HepG2 (cell line): ENCODE results near the gene ZNF513. TPM values are rescaled to one million over a fixed set of nuclear protein-coding genes. Genes with fewer than 3 reads are reported as not detected.

Source experiments
- FLYWCH1 ChIP-seq: sonication (generic); formaldehyde crosslinking; IDR thresholded peaks from 2 replicates; pipeline ENCODE4 v1.8.1; 2023; ENCODE audit warnings: mild to moderate bottlenecking, missing genetic modification reagents
- KDM2A ChIP-seq: sonication (generic); formaldehyde crosslinking; IDR thresholded peaks from 2 replicates; pipeline ENCODE4 v1.4.0; 2020; ENCODE audit warnings: low read depth, missing genetic modification reagents, borderline replicate concordance
- MAF1 ChIP-seq: sonication (generic); formaldehyde crosslinking; IDR thresholded peaks from 2 replicates; pipeline ENCODE4 v1.5.0; 2020; ENCODE audit warnings: missing genetic modification reagents, borderline replicate concordance
- MEIS2 ChIP-seq: sonication (generic); formaldehyde crosslinking; IDR thresholded peaks from 2 replicates; pipeline ENCODE4 v1.9.0; 2021; ENCODE audit warnings: mild to moderate bottlenecking, missing genetic modification reagents
- RBFOX2 ChIP-seq: fragments of 200-400 bp; formaldehyde crosslinking; IDR thresholded peaks from 2 replicates; pipeline ENCODE4 v1.6.1; 2017; ENCODE audit warnings: low read depth, mild to moderate bottlenecking, low read length
- RNF2 ChIP-seq: fragments of 450-650 bp; conservative IDR thresholded peaks from 2 replicates; pipeline ENCODE4 v1.6.1; 2016; ENCODE audit warnings: low read depth
- SP1 ChIP-seq, 2 experiments: fragments of 450-650 bp in 1 of 2; sonication (generic) in 1 of 2; formaldehyde crosslinking in 1 of 2; IDR thresholded peaks; 2 replicates each; pipeline versions ENCODE4 v1.4.0 to v1.6.1; 2016 to 2020; ENCODE audit warnings: missing genetic modification reagents in 1 of 2
- TAF15 ChIP-seq: fragments of 200-400 bp; formaldehyde crosslinking; IDR thresholded peaks from one replicate; pipeline ENCODE4 v1.6.1; 2018; ENCODE audit warnings: mild to moderate bottlenecking, low read depth, low read length; ENCODE audit not compliant: poor library complexity, severe bottlenecking
- TSC22D2 ChIP-seq: sonication (generic); formaldehyde crosslinking; IDR thresholded peaks from 2 replicates; pipeline ENCODE4 v1.5.1; 2020; ENCODE audit warnings: missing genetic modification reagents, mild to moderate bottlenecking, borderline replicate concordance
- ZFP82 ChIP-seq: sonication (generic); formaldehyde crosslinking; IDR thresholded peaks from 2 replicates; pipeline ENCODE4 v1.5.1; 2020; ENCODE audit warnings: mild to moderate bottlenecking, missing genetic modification reagents, borderline replicate concordance
- ZMYM3 ChIP-seq: sonication (generic); formaldehyde crosslinking; IDR thresholded peaks from 2 replicates; pipeline ENCODE4 v1.5.1; 2020; ENCODE audit warnings: mild to moderate bottlenecking, missing genetic modification reagents
- ZNF138 ChIP-seq: sonication (generic); formaldehyde crosslinking; IDR thresholded peaks from 2 replicates; pipeline ENCODE4 v1.5.0; 2020; ENCODE audit warnings: mild to moderate bottlenecking, low read depth, missing genetic modification reagents
- ZNF160 ChIP-seq: sonication (generic); formaldehyde crosslinking; IDR thresholded peaks from 2 replicates; pipeline ENCODE4 v1.8.0; 2022; ENCODE audit warnings: mild to moderate bottlenecking, inconsistent platforms, missing genetic modification reagents
- ZNF562 ChIP-seq: sonication (generic); formaldehyde crosslinking; IDR thresholded peaks from 2 replicates; pipeline ENCODE4 v1.8.0; 2022; ENCODE audit warnings: missing genetic modification reagents, borderline replicate concordance
- ZNF781 ChIP-seq: sonication (generic); formaldehyde crosslinking; IDR thresholded peaks from 2 replicates; pipeline ENCODE4 v1.5.1; 2020; ENCODE audit warnings: borderline replicate concordance, mild to moderate bottlenecking, missing genetic modification reagents; ENCODE audit errors: not compliant biosample characterization
- polyA plus RNA-seq, 8 experiments: library from polyadenylated mRNA; depleted of rRNA in 3 of 8; stranded (reverse) in 7 of 8; unstranded in 1 of 8; fragments of >200 nt; fragmentation: Illumina TruSeq in 4 of 8; extraction: Trizol in 4 of 8; gene quantifications; 2 replicates each; pipeline versions ENCODE4 v1.2.1 to v1.2.3, GENCODE V29; 2011 to 2016; ENCODE audit warnings: low read depth in 4 of 8, missing spikeins in 1 of 8, mixed read lengths in 1 of 8; ENCODE audit not compliant: insufficient read depth in 1 of 8
- total RNA-seq, 5 experiments: library from RNA; depleted of rRNA; stranded (reverse); fragments of >200 nt; fragmentation: Illumina TruSeq; extraction: Trizol; gene quantifications; 2 replicates each; pipeline ENCODE4 v1.2.3, GENCODE V29; 2016; ENCODE audit warnings: low read depth in 1 of 5
- TF ChIP-seq, protein P1 (sequence below): sonication (generic); formaldehyde crosslinking; IDR thresholded peaks from 2 replicates; pipeline ENCODE4 v1.4.0; 2020; ENCODE audit warnings: missing genetic modification reagents
- TF ChIP-seq, protein P2 (sequence below): sonication (generic); formaldehyde crosslinking; IDR thresholded peaks from 2 replicates; pipeline ENCODE4 v1.8.0; 2022; ENCODE audit warnings: mild to moderate bottlenecking, missing genetic modification reagents
- TF ChIP-seq, protein P3 (sequence below): sonication (generic); formaldehyde crosslinking; IDR thresholded peaks from 2 replicates; pipeline ENCODE4 v1.4.0; 2020; ENCODE audit warnings: missing genetic modification reagents, borderline replicate concordance

ZNF513 gene
- total and polyA plus RNA-seq, 2 of the 13 experiments (the other 11 are each of a cell fraction or from before 2014, with no cell fraction given): 4.9 to 6.3 TPM

DNA sequence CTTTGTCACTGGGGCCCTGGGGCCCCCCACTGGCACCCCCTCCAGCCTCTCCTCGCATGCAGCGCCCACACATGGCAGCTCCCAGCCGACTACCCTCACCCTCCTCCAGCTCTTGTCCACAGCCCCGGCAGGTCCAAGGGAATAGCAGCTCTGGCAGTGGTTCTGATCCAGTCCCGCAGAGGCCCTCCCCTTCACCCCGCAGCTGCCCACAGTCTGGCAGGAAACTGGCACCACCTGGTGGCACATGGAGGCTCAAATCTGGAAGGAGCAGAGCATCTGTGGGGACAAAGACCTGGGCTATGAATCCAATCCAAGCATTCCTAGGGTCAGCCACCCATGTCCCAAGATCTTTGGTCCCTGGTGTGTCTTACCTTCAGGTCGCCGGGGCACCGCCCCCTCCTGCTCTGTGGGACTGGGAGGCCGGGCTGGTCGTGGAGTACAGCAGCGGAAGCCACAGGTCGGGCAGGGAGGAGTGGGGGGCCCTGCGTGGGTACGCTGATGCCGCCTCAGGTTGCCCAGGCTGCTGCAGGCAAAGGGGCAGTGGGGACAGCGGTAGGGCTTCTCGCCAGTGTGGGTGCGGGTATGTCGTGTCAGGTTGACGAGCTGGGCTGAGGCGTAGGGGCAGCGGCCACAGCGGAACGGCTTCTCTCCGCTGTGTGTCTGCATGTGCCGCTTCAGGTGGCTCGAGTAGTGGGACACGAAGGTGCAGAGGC, 2.3 kb downstream of the ZNF513 start (continued):
- TF ChIP-seq, protein P1, sequence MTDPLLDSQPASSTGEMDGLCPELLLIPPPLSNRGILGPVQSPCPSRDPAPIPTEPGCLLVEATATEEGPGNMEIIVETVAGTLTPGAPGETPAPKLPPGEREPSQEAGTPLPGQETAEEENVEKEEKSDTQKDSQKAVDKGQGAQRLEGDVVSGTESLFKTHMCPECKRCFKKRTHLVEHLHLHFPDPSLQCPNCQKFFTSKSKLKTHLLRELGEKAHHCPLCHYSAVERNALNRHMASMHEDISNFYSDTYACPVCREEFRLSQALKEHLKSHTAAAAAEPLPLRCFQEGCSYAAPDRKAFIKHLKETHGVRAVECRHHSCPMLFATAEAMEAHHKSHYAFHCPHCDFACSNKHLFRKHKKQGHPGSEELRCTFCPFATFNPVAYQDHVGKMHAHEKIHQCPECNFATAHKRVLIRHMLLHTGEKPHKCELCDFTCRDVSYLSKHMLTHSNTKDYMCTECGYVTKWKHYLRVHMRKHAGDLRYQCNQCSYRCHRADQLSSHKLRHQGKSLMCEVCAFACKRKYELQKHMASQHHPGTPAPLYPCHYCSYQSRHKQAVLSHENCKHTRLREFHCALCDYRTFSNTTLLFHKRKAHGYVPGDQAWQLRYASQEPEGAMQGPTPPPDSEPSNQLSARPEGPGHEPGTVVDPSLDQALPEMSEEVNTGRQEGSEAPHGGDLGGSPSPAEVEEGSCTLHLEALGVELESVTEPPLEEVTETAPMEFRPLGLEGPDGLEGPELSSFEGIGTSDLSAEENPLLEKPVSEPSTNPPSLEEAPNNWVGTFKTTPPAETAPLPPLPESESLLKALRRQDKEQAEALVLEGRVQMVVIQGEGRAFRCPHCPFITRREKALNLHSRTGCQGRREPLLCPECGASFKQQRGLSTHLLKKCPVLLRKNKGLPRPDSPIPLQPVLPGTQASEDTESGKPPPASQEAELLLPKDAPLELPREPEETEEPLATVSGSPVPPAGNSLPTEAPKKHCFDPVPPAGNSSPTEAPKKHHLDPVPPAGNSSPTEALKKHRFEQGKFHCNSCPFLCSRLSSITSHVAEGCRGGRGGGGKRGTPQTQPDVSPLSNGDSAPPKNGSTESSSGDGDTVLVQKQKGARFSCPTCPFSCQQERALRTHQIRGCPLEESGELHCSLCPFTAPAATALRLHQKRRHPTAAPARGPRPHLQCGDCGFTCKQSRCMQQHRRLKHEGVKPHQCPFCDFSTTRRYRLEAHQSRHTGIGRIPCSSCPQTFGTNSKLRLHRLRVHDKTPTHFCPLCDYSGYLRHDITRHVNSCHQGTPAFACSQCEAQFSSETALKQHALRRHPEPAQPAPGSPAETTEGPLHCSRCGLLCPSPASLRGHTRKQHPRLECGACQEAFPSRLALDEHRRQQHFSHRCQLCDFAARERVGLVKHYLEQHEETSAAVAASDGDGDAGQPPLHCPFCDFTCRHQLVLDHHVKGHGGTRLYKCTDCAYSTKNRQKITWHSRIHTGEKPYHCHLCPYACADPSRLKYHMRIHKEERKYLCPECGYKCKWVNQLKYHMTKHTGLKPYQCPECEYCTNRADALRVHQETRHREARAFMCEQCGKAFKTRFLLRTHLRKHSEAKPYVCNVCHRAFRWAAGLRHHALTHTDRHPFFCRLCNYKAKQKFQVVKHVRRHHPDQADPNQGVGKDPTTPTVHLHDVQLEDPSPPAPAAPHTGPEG (CRISPR knock-in tag): no peak
- TF ChIP-seq ZNF138 (CRISPR knock-in tag) (no peak), ZNF781 (CRISPR knock-in tag) (no peak), ZNF562 (CRISPR knock-in tag) (no peak), RNF2 (no peak), ZNF160 (no peak), TAF15 (peak; percentile 29), SP1 (IDR thresholded peaks at IDR 0.05) (no peak), SP1 (CRISPR knock-in tag; IDR thresholded peaks at IDR 0.05) (no peak), FLYWCH1 (CRISPR knock-in tag) (no peak), RBFOX2 (peak; percentile 90), ZFP82 (CRISPR knock-in tag) (no peak), MAF1 (CRISPR knock-in tag) (no peak), TSC22D2 (CRISPR knock-in tag) (no peak), MEIS2 (CRISPR knock-in tag) (0 out of 2 replicates have a peak, but pooled peaks have one; percentile 38), KDM2A (CRISPR knock-in tag) (peak; percentile 48; the same call in 1 of the 2 replicates), ZMYM3 (CRISPR knock-in tag) (no peak)
- TF ChIP-seq, protein P2, sequence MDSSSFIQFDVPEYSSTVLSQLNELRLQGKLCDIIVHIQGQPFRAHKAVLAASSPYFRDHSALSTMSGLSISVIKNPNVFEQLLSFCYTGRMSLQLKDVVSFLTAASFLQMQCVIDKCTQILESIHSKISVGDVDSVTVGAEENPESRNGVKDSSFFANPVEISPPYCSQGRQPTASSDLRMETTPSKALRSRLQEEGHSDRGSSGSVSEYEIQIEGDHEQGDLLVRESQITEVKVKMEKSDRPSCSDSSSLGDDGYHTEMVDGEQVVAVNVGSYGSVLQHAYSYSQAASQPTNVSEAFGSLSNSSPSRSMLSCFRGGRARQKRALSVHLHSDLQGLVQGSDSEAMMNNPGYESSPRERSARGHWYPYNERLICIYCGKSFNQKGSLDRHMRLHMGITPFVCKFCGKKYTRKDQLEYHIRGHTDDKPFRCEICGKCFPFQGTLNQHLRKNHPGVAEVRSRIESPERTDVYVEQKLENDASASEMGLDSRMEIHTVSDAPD (CRISPR knock-in tag): no peak
- TF ChIP-seq, protein P3, sequence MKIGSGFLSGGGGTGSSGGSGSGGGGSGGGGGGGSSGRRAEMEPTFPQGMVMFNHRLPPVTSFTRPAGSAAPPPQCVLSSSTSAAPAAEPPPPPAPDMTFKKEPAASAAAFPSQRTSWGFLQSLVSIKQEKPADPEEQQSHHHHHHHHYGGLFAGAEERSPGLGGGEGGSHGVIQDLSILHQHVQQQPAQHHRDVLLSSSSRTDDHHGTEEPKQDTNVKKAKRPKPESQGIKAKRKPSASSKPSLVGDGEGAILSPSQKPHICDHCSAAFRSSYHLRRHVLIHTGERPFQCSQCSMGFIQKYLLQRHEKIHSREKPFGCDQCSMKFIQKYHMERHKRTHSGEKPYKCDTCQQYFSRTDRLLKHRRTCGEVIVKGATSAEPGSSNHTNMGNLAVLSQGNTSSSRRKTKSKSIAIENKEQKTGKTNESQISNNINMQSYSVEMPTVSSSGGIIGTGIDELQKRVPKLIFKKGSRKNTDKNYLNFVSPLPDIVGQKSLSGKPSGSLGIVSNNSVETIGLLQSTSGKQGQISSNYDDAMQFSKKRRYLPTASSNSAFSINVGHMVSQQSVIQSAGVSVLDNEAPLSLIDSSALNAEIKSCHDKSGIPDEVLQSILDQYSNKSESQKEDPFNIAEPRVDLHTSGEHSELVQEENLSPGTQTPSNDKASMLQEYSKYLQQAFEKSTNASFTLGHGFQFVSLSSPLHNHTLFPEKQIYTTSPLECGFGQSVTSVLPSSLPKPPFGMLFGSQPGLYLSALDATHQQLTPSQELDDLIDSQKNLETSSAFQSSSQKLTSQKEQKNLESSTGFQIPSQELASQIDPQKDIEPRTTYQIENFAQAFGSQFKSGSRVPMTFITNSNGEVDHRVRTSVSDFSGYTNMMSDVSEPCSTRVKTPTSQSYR (CRISPR knock-in tag): no peak
